Measurements from ENCODE around the gene ZNF407.

The ZNF407 gene

GRCh38 chr18:74897971-74898657, 300.4 kb downstream of the ZNF407 start:
- ChIA-PET POLR2A (no interaction called here), CTCF (no interaction called here)
- TF ChIP-seq FOXM1 (IDR thresholded peaks at IDR 0.05; ENCODE audit: borderline replicate concordance) (no peak), HDGF (IDR thresholded peaks at IDR 0.05; ENCODE audit: borderline replicate concordance) (no peak), ZNF384 (IDR thresholded peaks at IDR 0.05) (no peak), L3MBTL2 (conservative IDR thresholded peaks at IDR 0.05) (no peak), ELF4 (IDR thresholded peaks at IDR 0.05) (no peak), FOXK2 (IDR thresholded peaks at IDR 0.05) (no peak), NFRKB (IDR thresholded peaks at IDR 0.05) (no peak), LEF1 (IDR thresholded peaks at IDR 0.05; ENCODE audit: borderline replicate concordance) (no peak), SP1 (IDR thresholded peaks at IDR 0.05) (no peak), TARDBP (IDR thresholded peaks at IDR 0.05) (no peak), CTBP1 (IDR thresholded peaks at IDR 0.05; ENCODE audit: borderline replicate concordance) (no peak), FOXA1 (IDR thresholded peaks at IDR 0.05) (no peak), SUZ12 (IDR thresholded peaks at IDR 0.05) (no peak), BHLHE40 (IDR thresholded peaks at IDR 0.05; ENCODE audit: borderline replicate concordance) (no peak), ARNT (IDR thresholded peaks at IDR 0.05) (no peak)
- TF ChIP-seq, protein P1, sequence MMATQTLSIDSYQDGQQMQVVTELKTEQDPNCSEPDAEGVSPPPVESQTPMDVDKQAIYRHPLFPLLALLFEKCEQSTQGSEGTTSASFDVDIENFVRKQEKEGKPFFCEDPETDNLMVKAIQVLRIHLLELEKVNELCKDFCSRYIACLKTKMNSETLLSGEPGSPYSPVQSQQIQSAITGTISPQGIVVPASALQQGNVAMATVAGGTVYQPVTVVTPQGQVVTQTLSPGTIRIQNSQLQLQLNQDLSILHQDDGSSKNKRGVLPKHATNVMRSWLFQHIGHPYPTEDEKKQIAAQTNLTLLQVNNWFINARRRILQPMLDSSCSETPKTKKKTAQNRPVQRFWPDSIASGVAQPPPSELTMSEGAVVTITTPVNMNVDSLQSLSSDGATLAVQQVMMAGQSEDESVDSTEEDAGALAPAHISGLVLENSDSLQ (IDR thresholded peaks at IDR 0.05), result no peak
- DNase-seq (ENCODE audit: extremely low spot score), result no peak

DNA sequence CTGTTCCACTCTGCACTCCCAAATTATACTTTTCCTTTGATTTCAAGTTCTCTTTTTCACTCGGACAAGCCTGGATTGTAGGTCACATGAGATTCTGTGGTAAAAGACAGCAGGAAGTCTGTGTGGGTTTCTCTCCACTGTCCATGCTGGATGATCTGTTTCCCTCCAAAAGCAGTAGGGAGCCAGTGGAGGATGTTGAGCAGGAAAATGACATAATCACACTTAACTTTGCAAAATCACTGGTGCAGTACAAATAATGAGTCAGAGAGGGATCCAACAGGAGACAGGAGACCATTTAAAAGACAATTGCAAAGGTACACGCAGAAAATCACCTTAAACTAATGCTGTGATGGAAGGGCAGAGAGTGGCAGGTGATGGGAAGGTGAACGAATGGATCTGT, 301.3 kb downstream of the ZNF407 start:
- TF ChIP-seq FOXA1 (IDR thresholded peaks at IDR 0.05) (no peak), ZNF384 (IDR thresholded peaks at IDR 0.05) (no peak), ARNT (IDR thresholded peaks at IDR 0.05) (no peak), LEF1 (IDR thresholded peaks at IDR 0.05; ENCODE audit: borderline replicate concordance) (no peak), FOXM1 (IDR thresholded peaks at IDR 0.05; ENCODE audit: borderline replicate concordance) (no peak), CTBP1 (IDR thresholded peaks at IDR 0.05; ENCODE audit: borderline replicate concordance) (no peak), BHLHE40 (IDR thresholded peaks at IDR 0.05; ENCODE audit: borderline replicate concordance) (no peak), L3MBTL2 (conservative IDR thresholded peaks at IDR 0.05) (no peak)
- CTCF ChIA-PET, result no interaction called here
- POLR2A ChIA-PET, result no interaction called here
- no peak for DNase-seq (ENCODE audit: extremely low spot score)

- POLR2A ChIA-PET, result interaction anchor here (1.0 kb wide), 1 partner anchor 210 kb away, joined by 3 read pairs; no protein-coding TSS in a partner anchor
- TF ChIP-seq TARDBP (IDR thresholded peaks at IDR 0.05), result no peak
- no peak for TF ChIP-seq HDGF (IDR thresholded peaks at IDR 0.05; ENCODE audit: borderline replicate concordance)
- no peak for TF ChIP-seq CTBP1 (IDR thresholded peaks at IDR 0.05; ENCODE audit: borderline replicate concordance)
Observed at GRCh38 chr18:74899554-74899953, 301.9 kb downstream of the ZNF407 start.

GRCh38 chr18:74901362-74902146, 303.9 kb downstream of the ZNF407 start:
- POLR2A ChIA-PET, result no interaction called here
- no peak for TF ChIP-seq ARNT (IDR thresholded peaks at IDR 0.05)
- TF ChIP-seq FOXA1 (IDR thresholded peaks at IDR 0.05), result no peak
- TF ChIP-seq TARDBP (IDR thresholded peaks at IDR 0.05), result no peak
- TF ChIP-seq SP1 (IDR thresholded peaks at IDR 0.05), result no peak
- TF ChIP-seq, protein P1 (IDR thresholded peaks at IDR 0.05), result no peak
- TF ChIP-seq ZNF384 (IDR thresholded peaks at IDR 0.05), result no peak
- TF ChIP-seq BHLHE40 (IDR thresholded peaks at IDR 0.05; ENCODE audit: borderline replicate concordance), result no peak
- TF ChIP-seq CTBP1 (IDR thresholded peaks at IDR 0.05; ENCODE audit: borderline replicate concordance), result no peak
- no peak for DNase-seq (ENCODE audit: extremely low spot score)
- CTCF ChIA-PET, result no interaction called here

More at GRCh38 chr18:74899554-74899953, 301.9 kb downstream of the ZNF407 start:
- CTCF ChIA-PET, result no interaction called here
- DNase-seq (ENCODE audit: extremely low spot score), result no peak

DNA sequence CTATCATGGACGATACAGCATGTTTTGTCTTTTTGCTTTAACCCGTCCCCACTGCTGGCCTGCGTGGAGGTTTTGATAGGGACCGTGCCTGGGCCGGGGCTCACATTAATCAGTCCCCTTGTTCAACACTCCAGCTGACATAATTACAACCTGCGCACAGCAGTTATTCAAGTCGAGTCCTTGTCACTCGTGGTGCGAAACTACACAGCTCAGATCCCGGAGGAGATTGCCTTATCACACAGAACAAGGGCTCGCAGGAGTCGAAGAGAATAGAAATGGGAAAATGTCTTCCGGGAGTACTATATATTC, 304.4 kb downstream of the ZNF407 start:
- ChIA-PET CTCF (no interaction called here), POLR2A (no interaction called here)
- DNase-seq (ENCODE audit: extremely low spot score), result no peak
- TF ChIP-seq BHLHE40 (IDR thresholded peaks at IDR 0.05; ENCODE audit: borderline replicate concordance), result no peak
- TF ChIP-seq LEF1 (IDR thresholded peaks at IDR 0.05; ENCODE audit: borderline replicate concordance), result no peak
- TF ChIP-seq NFRKB (IDR thresholded peaks at IDR 0.05), result no peak
- TF ChIP-seq FOXK2 (IDR thresholded peaks at IDR 0.05), result no peak
- TF ChIP-seq, protein P1 (IDR thresholded peaks at IDR 0.05), result no peak
- TF ChIP-seq L3MBTL2 (conservative IDR thresholded peaks at IDR 0.05), result no peak
- TF ChIP-seq CTBP1 (IDR thresholded peaks at IDR 0.05; ENCODE audit: borderline replicate concordance), result no peak
- TF ChIP-seq FOXM1 (IDR thresholded peaks at IDR 0.05; ENCODE audit: borderline replicate concordance), result no peak
- no peak for TF ChIP-seq ARNT (IDR thresholded peaks at IDR 0.05)
- TF ChIP-seq SUZ12 (IDR thresholded peaks at IDR 0.05), result no peak
- TF ChIP-seq SP1 (IDR thresholded peaks at IDR 0.05), result no peak
- TF ChIP-seq ZNF384 (IDR thresholded peaks at IDR 0.05), result no peak

GRCh38 chr18:74905247-74905646, 307.6 kb downstream of the ZNF407 start:
- TF ChIP-seq FOXM1 (IDR thresholded peaks at IDR 0.05; ENCODE audit: borderline replicate concordance), result no peak
- TF ChIP-seq L3MBTL2 (conservative IDR thresholded peaks at IDR 0.05), result no peak
- no peak for TF ChIP-seq CTBP1 (IDR thresholded peaks at IDR 0.05; ENCODE audit: borderline replicate concordance)
- TF ChIP-seq, protein P1 (IDR thresholded peaks at IDR 0.05), result no peak
- TF ChIP-seq ELF4 (IDR thresholded peaks at IDR 0.05), result no peak
- no peak for TF ChIP-seq ARNT (IDR thresholded peaks at IDR 0.05)
- TF ChIP-seq SUZ12 (IDR thresholded peaks at IDR 0.05), result no peak
- TF ChIP-seq BHLHE40 (IDR thresholded peaks at IDR 0.05; ENCODE audit: borderline replicate concordance), result no peak
- no peak for TF ChIP-seq HDGF (IDR thresholded peaks at IDR 0.05; ENCODE audit: borderline replicate concordance)
- TF ChIP-seq ZNF384 (IDR thresholded peaks at IDR 0.05), result no peak
- TF ChIP-seq NFRKB (IDR thresholded peaks at IDR 0.05), result no peak
- TF ChIP-seq FOXA1 (IDR thresholded peaks at IDR 0.05), result no peak
- TF ChIP-seq TARDBP (IDR thresholded peaks at IDR 0.05), result no peak
- TF ChIP-seq LEF1 (IDR thresholded peaks at IDR 0.05; ENCODE audit: borderline replicate concordance), result no peak
- no peak for TF ChIP-seq FOXK2 (IDR thresholded peaks at IDR 0.05)
- no peak for TF ChIP-seq SP1 (IDR thresholded peaks at IDR 0.05)
- DNase-seq (ENCODE audit: extremely low spot score), result no peak
- ChIA-PET POLR2A (no interaction called here), CTCF (no interaction called here)
